ACC112 (cell line): ENCODE data around the gene ABCC4.

Experiments
- H2AFZ ChIP-seq: fragments of 200-600 bp; sonication (generic); one replicate; pipeline ENCODE4 v1.6.0; 2017; ENCODE audit warnings: antibody characterized with exemption, low read length; ENCODE audit not compliant: unreplicated experiment
- H3K27ac ChIP-seq: fragments of 200-600 bp; sonication (generic); 2 replicates; pipeline ENCODE4 v1.5.1; 2014; ENCODE audit warnings: low read depth, mild to moderate bottlenecking, antibody characterized with exemption, low read length, moderate library complexity
- H3K27me3 ChIP-seq: fragments of 200-600 bp; sonication (generic); 2 replicates; pipeline ENCODE4 v1.6.1; 2014; ENCODE audit warnings: mild to moderate bottlenecking, antibody characterized with exemption, low read length, moderate library complexity, mixed read lengths; ENCODE audit not compliant: insufficient read depth
- H3K36me3 ChIP-seq: fragments of 200-600 bp; sonication (generic); 2 replicates; pipeline ENCODE4 v1.6.1; 2016; ENCODE audit warnings: mild to moderate bottlenecking, antibody characterized with exemption, low read length, moderate library complexity, mixed read lengths; ENCODE audit not compliant: insufficient read depth
- H3K4me1 ChIP-seq: fragments of 200-600 bp; sonication (generic); one replicate; pipeline ENCODE4 v1.6.1; 2016; ENCODE audit warnings: low read length, mixed read lengths; ENCODE audit not compliant: insufficient read depth, unreplicated experiment, control insufficient read depth
- H3K4me3 ChIP-seq: fragments of 200-600 bp; sonication (generic); 2 replicates; pipeline ENCODE4 v1.5.1; 2014; ENCODE audit warnings: mild to moderate bottlenecking, low read depth, low read length
- H3K79me2 ChIP-seq: fragments of 200-600 bp; sonication (generic); one replicate; pipeline ENCODE4 v1.6.0; 2016; ENCODE audit warnings: low read length; ENCODE audit not compliant: control insufficient read depth, unreplicated experiment, insufficient read depth

ABCC4 gene

GRCh38 chr13:95138876-95139585, 162.2 kb downstream of the ABCC4 start:
- H3K79me2 ChIP-seq = no peaks in the 10 kb centered on the region
- no peaks in the 10 kb centered on the region for H3K27me3 ChIP-seq
- no peak overlapping the region for H2AFZ ChIP-seq
- H3K36me3 ChIP-seq = no peaks in the 10 kb centered on the region
- no peak overlapping the region for H3K4me3 ChIP-seq
- H3K4me1 ChIP-seq = no peaks in the 10 kb centered on the region
- H3K27ac ChIP-seq = no peak overlapping the region

GRCh38 chr13:95137096-95137495, 164.2 kb downstream of the ABCC4 start:
- no peaks in the 10 kb centered on the region for H3K4me1 ChIP-seq
- no peak overlapping the region for H2AFZ ChIP-seq
- H3K27me3 ChIP-seq = no peaks in the 10 kb centered on the region
- H3K36me3 ChIP-seq = no peaks in the 10 kb centered on the region
- no peaks in the 10 kb centered on the region for H3K79me2 ChIP-seq
- H3K4me3 ChIP-seq = no peak overlapping the region
- H3K27ac ChIP-seq = no peak overlapping the region

- Histone ChIP-seq H3K4me3 (no peak overlapping the region), H3K36me3 (no peaks in the 10 kb centered on the region), H3K27me3 (no peaks in the 10 kb centered on the region), H3K27ac (no peak overlapping the region), H2AFZ (no peak overlapping the region), H3K79me2 (no peaks in the 10 kb centered on the region), H3K4me1 (no peaks in the 10 kb centered on the region)
Observed at GRCh38 chr13:95136638-95137037, 164.6 kb downstream of the ABCC4 start.

GRCh38 chr13:95133498-95133897, 167.8 kb downstream of the ABCC4 start:
- H3K4me1 ChIP-seq = no peaks in the 10 kb centered on the region
- no peak overlapping the region for H3K27ac ChIP-seq
- H3K36me3 ChIP-seq = no peaks in the 10 kb centered on the region
- no peaks in the 10 kb centered on the region for H3K27me3 ChIP-seq
- H3K79me2 ChIP-seq = no peaks in the 10 kb centered on the region
- H2AFZ ChIP-seq = no peak overlapping the region
- no peak overlapping the region for H3K4me3 ChIP-seq

GRCh38 chr13:95129004-95129403, 172.2 kb downstream of the ABCC4 start:
- Histone ChIP-seq H3K27ac (no peak overlapping the region), H2AFZ (no peak overlapping the region), H3K27me3 (no peaks in the 10 kb centered on the region), H3K36me3 (no peaks in the 10 kb centered on the region), H3K4me3 (no peak overlapping the region), H3K4me1 (no peaks in the 10 kb centered on the region), H3K79me2 (no peaks in the 10 kb centered on the region)

GRCh38 chr13:95128045-95128643, 173.1 kb downstream of the ABCC4 start:
- H3K4me1 ChIP-seq = no peaks in the 10 kb centered on the region
- no peaks in the 10 kb centered on the region for H3K79me2 ChIP-seq
- no peak overlapping the region for H3K27ac ChIP-seq
- no peaks in the 10 kb centered on the region for H3K27me3 ChIP-seq
- no peaks in the 10 kb centered on the region for H3K36me3 ChIP-seq
- H3K4me3 ChIP-seq = no peak overlapping the region
- H2AFZ ChIP-seq = no peak overlapping the region

GRCh38 chr13:95124959-95125358, 176.3 kb downstream of the ABCC4 start:
- H2AFZ ChIP-seq = no peak overlapping the region
- no peaks in the 10 kb centered on the region for H3K36me3 ChIP-seq
- no peak overlapping the region for H3K4me3 ChIP-seq
- no peaks in the 10 kb centered on the region for H3K27me3 ChIP-seq
- no peak overlapping the region for H3K27ac ChIP-seq
- H3K79me2 ChIP-seq = no peaks in the 10 kb centered on the region
- H3K4me1 ChIP-seq = no peaks in the 10 kb centered on the region

GRCh38 chr13:95123726-95124125, 177.5 kb downstream of the ABCC4 start:
- H3K36me3 ChIP-seq = no peaks in the 10 kb centered on the region
- no peak overlapping the region for H2AFZ ChIP-seq
- no peaks in the 10 kb centered on the region for H3K27me3 ChIP-seq
- H3K4me1 ChIP-seq = no peaks in the 10 kb centered on the region
- no peak overlapping the region for H3K27ac ChIP-seq
- H3K4me3 ChIP-seq = no peak overlapping the region
- H3K79me2 ChIP-seq = no peaks in the 10 kb centered on the region

- Histone ChIP-seq H3K36me3 (no peaks in the 10 kb centered on the region), H3K4me1 (no peaks in the 10 kb centered on the region), H3K27ac (no peak overlapping the region), H2AFZ (no peak overlapping the region), H3K79me2 (no peaks in the 10 kb centered on the region), H3K4me3 (no peak overlapping the region), H3K27me3 (no peaks in the 10 kb centered on the region)
Observed at GRCh38 chr13:95122063-95122462, 179.2 kb downstream of the ABCC4 start.

GRCh38 chr13:95121516-95121915, 179.7 kb downstream of the ABCC4 start:
- Histone ChIP-seq H3K36me3 (no peaks in the 10 kb centered on the region), H3K4me1 (no peaks in the 10 kb centered on the region), H3K79me2 (no peaks in the 10 kb centered on the region), H3K27me3 (no peaks in the 10 kb centered on the region), H3K4me3 (no peak overlapping the region), H2AFZ (no peak overlapping the region), H3K27ac (no peak overlapping the region)

GRCh38 chr13:95120650-95121049, 180.6 kb downstream of the ABCC4 start:
- Histone ChIP-seq H3K36me3 (no peaks in the 10 kb centered on the region), H3K27ac (no peak overlapping the region), H3K79me2 (no peaks in the 10 kb centered on the region), H3K27me3 (no peaks in the 10 kb centered on the region), H3K4me1 (no peaks in the 10 kb centered on the region), H3K4me3 (no peak overlapping the region), H2AFZ (no peak overlapping the region)
